A549 (cell line): Measurements from ENCODE around the gene SRPK2.

Experiments used
- EP300 ChIP-seq, 2 experiments: fragments of >200 bp; sonication (Bioruptor Twin); formaldehyde crosslinking; IDR thresholded peaks; 2 replicates in 1 of 2; 3 replicates in 1 of 2; pipeline ENCODE4 v1.6.1; 2016 to 2017
- RNF2 ChIP-seq: fragments of 200-600 bp; sonication (generic); IDR thresholded peaks from 2 replicates; pipeline ENCODE4 v1.6.1; 2016; ENCODE audit warnings: low read depth, mild to moderate bottlenecking, antibody characterized with exemption, moderate library complexity, borderline replicate concordance
- TF ChIP-seq, protein P1 (sequence below): fragments of >200 bp; sonication (Bioruptor Twin); formaldehyde crosslinking; IDR thresholded peaks from 3 replicates; pipeline ENCODE4 v1.5.1; 2016

DNA sequence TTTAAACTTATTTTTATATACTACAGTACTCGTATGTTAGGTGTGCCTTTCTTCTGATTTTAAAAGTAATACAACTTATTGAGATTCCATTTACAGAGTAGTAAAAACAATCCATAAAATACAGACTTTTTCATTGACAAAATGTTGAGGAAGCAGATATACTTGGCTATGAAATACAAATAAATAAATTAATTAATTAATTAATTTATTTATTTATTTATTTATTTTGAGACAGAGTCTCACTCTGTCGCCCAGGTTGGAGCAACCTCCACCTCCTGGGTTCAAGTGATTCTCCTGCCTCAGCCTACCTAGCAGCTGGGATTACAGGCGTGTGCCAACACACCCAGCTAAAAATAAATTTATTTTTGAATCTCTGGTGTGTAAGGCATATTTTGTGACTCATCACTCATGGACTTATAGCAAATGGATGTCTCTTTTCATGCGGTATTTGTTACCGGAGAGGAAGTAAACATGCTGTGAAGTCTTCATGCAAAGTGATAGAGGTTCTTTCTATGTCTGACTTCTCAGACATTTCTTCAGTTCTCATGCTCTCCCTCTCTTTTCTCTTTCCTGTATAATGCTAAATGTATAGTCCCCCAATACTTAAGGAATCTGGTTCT, 20.2 kb upstream of the SRPK2 start:
- TF ChIP-seq, protein P1, sequence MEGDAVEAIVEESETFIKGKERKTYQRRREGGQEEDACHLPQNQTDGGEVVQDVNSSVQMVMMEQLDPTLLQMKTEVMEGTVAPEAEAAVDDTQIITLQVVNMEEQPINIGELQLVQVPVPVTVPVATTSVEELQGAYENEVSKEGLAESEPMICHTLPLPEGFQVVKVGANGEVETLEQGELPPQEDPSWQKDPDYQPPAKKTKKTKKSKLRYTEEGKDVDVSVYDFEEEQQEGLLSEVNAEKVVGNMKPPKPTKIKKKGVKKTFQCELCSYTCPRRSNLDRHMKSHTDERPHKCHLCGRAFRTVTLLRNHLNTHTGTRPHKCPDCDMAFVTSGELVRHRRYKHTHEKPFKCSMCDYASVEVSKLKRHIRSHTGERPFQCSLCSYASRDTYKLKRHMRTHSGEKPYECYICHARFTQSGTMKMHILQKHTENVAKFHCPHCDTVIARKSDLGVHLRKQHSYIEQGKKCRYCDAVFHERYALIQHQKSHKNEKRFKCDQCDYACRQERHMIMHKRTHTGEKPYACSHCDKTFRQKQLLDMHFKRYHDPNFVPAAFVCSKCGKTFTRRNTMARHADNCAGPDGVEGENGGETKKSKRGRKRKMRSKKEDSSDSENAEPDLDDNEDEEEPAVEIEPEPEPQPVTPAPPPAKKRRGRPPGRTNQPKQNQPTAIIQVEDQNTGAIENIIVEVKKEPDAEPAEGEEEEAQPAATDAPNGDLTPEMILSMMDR: no peak
- TF ChIP-seq RNF2 (no peak), EP300 (IDR thresholded peaks at IDR 0.05) (no peak)
